Osteocyte (in vitro differentiated cells): ENCODE results near the gene EHMT1. TPM values are rescaled to one million over a fixed set of nuclear protein-coding genes. Genes with fewer than 3 reads are reported as not detected.
A peak's percentile ranks its signal among the peaks of the same experiment; 100 is the strongest.

Experiments used
- DNase-seq: peaks from one replicate; pipeline ENCODE4 v3.0.0; 2021; ENCODE audit warnings: mixed read lengths; ENCODE audit not compliant: unreplicated experiment; ENCODE audit errors: extremely low spot score
- H3K27ac Mint-ChIP-seq: one replicate; pipeline ENCODE4 v1.8.0; 2021; ENCODE audit warnings: mild to moderate bottlenecking, mixed read lengths; ENCODE audit not compliant: unreplicated experiment
- H3K27me3 Mint-ChIP-seq: one replicate; pipeline ENCODE4 v1.8.0; 2021; ENCODE audit warnings: mixed read lengths; ENCODE audit not compliant: unreplicated experiment
- H3K36me3 Mint-ChIP-seq: one replicate; pipeline ENCODE4 v1.8.0; 2021; ENCODE audit warnings: mixed read lengths; ENCODE audit not compliant: unreplicated experiment
- H3K4me1 Mint-ChIP-seq: one replicate; pipeline ENCODE4 v1.8.0; 2021; ENCODE audit warnings: mixed read lengths; ENCODE audit not compliant: unreplicated experiment
- H3K4me3 Mint-ChIP-seq: one replicate; pipeline ENCODE4 v1.8.0; 2021; ENCODE audit warnings: mild to moderate bottlenecking, moderate library complexity, mixed read lengths; ENCODE audit not compliant: unreplicated experiment
- H3K9me3 Mint-ChIP-seq: one replicate; pipeline ENCODE4 v1.8.0; 2021; ENCODE audit warnings: mixed read lengths; ENCODE audit not compliant: unreplicated experiment
- total RNA-seq: library from RNA; stranded (reverse); gene quantifications from 2 replicates; pipeline ENCODE4 v1.2.1, GENCODE V29; 2021
- TF ChIP-seq, protein P1 (sequence below): fragments of 200-600 bp; sonication (generic); IDR thresholded peaks from 2 replicates; pipeline ENCODE4 v1.5.0; 2021; ENCODE audit warnings: antibody characterized with exemption, mild to moderate bottlenecking, moderate library complexity

The EHMT1 gene
- total RNA-seq, 1 donor from 2014 or later: 88.6 TPM

DNA sequence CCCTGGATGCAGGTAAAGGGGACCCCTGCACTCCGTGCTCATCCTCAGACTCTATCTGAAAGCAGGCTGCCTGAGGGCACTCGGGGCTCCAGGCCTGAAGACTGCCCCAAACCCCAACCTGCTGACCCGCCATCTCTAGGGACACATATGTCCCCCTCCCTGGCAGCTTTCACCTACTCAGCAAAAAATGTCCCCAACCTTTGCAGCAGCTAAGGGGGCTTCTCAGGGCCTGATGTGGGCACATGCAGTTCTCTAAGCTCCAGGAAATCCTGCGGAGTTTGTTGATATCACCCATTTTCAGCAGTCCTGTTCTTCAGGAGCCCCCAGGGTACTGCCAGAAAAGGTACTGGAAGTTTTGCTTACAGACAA is 37.9 kb upstream of the EHMT1 start:
- Mint-ChIP-seq H3K4me3 (no peak overlapping the region), H3K9me3 (no peaks in the 10 kb centered on the region), H3K4me1 (peaks cover 22% of the 10 kb centered on the region), H3K36me3 (peaks cover 16% of the 10 kb centered on the region), H3K27me3 (no peaks in the 10 kb centered on the region), H3K27ac (no peak overlapping the region)
- TF ChIP-seq, protein P1, sequence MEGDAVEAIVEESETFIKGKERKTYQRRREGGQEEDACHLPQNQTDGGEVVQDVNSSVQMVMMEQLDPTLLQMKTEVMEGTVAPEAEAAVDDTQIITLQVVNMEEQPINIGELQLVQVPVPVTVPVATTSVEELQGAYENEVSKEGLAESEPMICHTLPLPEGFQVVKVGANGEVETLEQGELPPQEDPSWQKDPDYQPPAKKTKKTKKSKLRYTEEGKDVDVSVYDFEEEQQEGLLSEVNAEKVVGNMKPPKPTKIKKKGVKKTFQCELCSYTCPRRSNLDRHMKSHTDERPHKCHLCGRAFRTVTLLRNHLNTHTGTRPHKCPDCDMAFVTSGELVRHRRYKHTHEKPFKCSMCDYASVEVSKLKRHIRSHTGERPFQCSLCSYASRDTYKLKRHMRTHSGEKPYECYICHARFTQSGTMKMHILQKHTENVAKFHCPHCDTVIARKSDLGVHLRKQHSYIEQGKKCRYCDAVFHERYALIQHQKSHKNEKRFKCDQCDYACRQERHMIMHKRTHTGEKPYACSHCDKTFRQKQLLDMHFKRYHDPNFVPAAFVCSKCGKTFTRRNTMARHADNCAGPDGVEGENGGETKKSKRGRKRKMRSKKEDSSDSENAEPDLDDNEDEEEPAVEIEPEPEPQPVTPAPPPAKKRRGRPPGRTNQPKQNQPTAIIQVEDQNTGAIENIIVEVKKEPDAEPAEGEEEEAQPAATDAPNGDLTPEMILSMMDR: no peak
- no peak for DNase-seq

GRCh38 chr9:137581361-137582285 is 37.2 kb upstream of the EHMT1 start:
- DNase-seq: no peak
- Mint-ChIP-seq H3K4me3 (no peak overlapping the region), H3K4me1 (peaks cover 22% of the 10 kb centered on the region), H3K9me3 (no peaks in the 10 kb centered on the region), H3K36me3 (peaks cover 18% of the 10 kb centered on the region), H3K27ac (no peak overlapping the region), H3K27me3 (no peaks in the 10 kb centered on the region)
- TF ChIP-seq, protein P1: no peak

DNA sequence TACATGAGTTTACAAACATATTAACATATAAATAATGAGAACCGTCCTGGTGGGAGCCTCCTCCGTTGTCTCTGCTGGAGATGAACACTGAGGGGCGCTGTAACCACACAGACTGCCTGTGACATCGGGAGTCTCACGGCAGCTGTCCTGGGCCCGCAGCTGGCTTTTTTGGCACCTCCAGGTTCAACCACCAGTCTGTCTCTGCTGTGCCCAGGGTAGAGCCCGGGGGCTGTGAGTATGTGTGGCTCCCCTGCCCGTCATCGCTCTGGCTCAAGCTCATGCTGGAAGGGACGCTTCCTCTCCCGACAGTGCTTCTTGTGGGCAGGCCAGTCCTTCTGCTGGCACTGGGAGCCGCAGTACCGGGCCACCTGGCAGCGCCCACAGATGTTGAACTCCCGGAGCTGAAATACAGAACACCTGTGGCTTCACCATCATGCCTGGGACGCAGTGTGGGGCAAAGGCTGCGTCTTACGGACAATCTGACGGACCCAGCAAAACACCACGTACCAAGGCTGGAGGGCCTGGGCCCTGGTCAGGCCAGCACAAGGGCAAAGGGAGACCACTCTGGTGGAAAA is 36.4 kb upstream of the EHMT1 start:
- Mint-ChIP-seq H3K27ac (no peak overlapping the region), H3K9me3 (no peaks in the 10 kb centered on the region), H3K27me3 (no peaks in the 10 kb centered on the region), H3K36me3 (peaks cover 22% of the 10 kb centered on the region), H3K4me3 (no peak overlapping the region), H3K4me1 (peaks cover 18% of the 10 kb centered on the region)
- TF ChIP-seq, protein P1: peak; percentile 33
- no peak for DNase-seq

- Mint-ChIP-seq H3K9me3 (no peaks in the 10 kb centered on the region), H3K4me3 (no peak overlapping the region), H3K36me3 (peaks cover 27% of the 10 kb centered on the region), H3K4me1 (peaks cover 12% of the 10 kb centered on the region), H3K27me3 (no peaks in the 10 kb centered on the region), H3K27ac (no peak overlapping the region)
- TF ChIP-seq, protein P1: no peak
- DNase-seq: no peak
Measured at GRCh38 chr9:137583347-137583746, 35.5 kb upstream of the EHMT1 start.

GRCh38 chr9:137583957-137584356 is 34.8 kb upstream of the EHMT1 start:
- Mint-ChIP-seq H3K27me3 (no peaks in the 10 kb centered on the region), H3K27ac (peak overlapping the region; percentile 54), H3K36me3 (peaks cover 27% of the 10 kb centered on the region), H3K4me1 (peaks cover 11% of the 10 kb centered on the region), H3K9me3 (no peaks in the 10 kb centered on the region), H3K4me3 (no peak overlapping the region)
- DNase-seq: no peak
- TF ChIP-seq, protein P1: no peak
